ENCODE results near the gene MAP3K4.

The MAP3K4 gene

DNA sequence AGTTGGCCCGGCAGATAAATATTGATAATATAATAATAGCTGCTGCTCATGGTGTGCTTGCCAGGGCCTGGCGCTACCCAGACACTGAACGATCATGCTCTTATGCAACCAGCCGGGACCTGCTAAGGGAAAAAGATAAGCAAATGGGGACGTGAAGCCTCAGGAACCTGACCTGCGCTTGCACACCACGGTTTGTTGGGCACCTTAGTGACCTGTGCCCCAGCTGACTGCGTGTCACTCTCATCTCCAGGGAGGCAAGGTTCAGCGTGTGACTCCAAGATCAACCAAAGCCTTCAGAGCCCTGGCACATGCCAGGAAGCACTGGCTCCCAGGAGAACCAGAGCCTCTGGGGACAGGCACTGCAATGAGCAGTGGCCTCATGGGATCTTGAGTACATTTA is 171.2 kb downstream of the MAP3K4 start:
- TF ChIP-seq, protein P1, sequence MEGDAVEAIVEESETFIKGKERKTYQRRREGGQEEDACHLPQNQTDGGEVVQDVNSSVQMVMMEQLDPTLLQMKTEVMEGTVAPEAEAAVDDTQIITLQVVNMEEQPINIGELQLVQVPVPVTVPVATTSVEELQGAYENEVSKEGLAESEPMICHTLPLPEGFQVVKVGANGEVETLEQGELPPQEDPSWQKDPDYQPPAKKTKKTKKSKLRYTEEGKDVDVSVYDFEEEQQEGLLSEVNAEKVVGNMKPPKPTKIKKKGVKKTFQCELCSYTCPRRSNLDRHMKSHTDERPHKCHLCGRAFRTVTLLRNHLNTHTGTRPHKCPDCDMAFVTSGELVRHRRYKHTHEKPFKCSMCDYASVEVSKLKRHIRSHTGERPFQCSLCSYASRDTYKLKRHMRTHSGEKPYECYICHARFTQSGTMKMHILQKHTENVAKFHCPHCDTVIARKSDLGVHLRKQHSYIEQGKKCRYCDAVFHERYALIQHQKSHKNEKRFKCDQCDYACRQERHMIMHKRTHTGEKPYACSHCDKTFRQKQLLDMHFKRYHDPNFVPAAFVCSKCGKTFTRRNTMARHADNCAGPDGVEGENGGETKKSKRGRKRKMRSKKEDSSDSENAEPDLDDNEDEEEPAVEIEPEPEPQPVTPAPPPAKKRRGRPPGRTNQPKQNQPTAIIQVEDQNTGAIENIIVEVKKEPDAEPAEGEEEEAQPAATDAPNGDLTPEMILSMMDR (IDR thresholded peaks at IDR 0.05; ENCODE audit: low read depth, low read length, missing control alignments), result no peak
- no peak for DNase-seq (ENCODE audit: extremely low read depth, low read depth)
- no peak overlapping the region for H3K4me3 ChIP-seq (replicated peaks; ENCODE audit: low read depth, low read length)

DNA sequence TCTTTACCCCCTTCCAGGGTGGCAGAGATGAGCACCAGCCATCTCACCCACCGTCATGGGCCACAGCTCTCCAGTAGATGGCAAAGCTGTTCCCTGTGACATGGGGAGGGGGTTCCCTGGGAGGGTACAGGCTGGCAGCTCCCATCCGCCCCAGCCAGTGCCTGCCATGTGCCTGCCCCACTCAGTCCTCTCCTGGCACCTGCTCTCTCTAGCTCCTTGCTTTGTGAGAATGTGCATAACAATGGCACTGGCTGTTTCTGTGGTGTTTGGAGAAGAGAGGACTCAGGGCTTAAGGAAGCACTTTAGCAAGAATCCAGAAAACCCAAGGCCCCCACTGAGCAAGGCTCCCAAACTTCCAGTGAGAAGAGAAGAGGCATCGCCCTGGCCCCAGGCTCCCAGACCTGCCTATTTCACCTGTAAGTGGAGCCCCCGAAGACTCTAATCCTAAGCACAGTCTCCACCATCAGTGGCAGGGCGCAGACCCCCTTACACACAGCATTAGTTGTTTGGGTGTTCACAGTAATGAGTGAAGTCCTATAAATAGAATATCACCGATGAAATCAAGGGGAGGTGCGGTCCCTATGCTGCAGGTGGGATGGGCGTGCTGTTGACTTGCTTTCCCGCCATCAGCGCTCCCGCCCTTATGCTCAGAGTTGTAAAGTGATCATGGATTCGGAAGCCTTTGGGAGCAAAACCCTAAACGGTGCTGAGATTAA is 172.1 kb downstream of the MAP3K4 start:
- TF ChIP-seq, protein P1 (IDR thresholded peaks at IDR 0.05; ENCODE audit: low read depth, low read length, missing control alignments), result no peak
- H3K4me3 ChIP-seq (replicated peaks; ENCODE audit: low read depth, low read length), result no peak overlapping the region
- DNase-seq (ENCODE audit: extremely low read depth, low read depth), result no peak

DNA sequence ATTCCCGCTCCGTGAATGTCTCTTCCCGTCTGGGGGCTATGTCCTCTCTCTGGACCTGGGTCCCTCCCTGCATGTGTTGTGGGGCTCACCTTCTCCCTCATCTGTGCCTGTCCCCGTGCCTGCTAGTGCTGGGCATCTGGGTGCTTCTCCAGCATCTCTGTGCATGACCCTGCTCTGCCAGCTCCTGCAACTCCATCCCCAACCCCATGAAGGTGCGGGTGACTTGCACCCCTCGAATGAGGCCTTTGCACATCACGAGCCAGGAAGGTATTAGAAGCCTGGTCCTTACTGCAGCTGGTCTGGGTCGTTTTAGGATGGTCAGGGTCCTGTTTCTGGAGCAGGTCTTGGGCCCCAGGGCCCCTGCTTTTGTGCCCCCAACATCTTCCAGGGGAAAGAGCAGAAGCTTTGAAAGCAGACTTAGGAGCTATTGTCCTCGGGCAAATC is 172.6 kb downstream of the MAP3K4 start:
- TF ChIP-seq, protein P1 (IDR thresholded peaks at IDR 0.05; ENCODE audit: low read depth, low read length, missing control alignments), result no peak
- no peak for DNase-seq (ENCODE audit: extremely low read depth, low read depth)
- no peak overlapping the region for H3K4me3 ChIP-seq (replicated peaks; ENCODE audit: low read depth, low read length)

DNA sequence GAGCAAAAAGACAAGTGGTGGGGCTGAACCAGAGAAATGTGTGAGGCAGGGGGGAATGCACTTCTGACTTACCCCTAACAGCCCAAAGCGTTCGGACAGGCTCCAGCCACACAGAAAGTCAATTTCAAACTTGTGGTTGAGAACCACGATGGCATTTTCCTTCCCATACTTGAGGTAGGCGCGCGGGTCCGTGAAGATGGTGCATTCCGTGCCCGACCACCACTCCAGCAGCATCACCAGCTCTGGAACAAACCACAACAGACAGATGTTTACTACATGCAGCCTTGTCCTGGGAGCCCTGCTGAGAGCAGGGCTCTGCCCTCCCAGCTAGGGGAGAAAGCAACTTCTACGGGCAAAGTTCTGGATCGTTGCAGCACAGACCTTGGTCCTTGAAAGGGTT is 174.6 kb downstream of the MAP3K4 start:
- TF ChIP-seq, protein P1 (IDR thresholded peaks at IDR 0.05; ENCODE audit: low read depth, low read length, missing control alignments), result no peak
- H3K4me3 ChIP-seq (replicated peaks; ENCODE audit: low read depth, low read length), result no peak overlapping the region
- DNase-seq (ENCODE audit: extremely low read depth, low read depth), result no peak

DNA sequence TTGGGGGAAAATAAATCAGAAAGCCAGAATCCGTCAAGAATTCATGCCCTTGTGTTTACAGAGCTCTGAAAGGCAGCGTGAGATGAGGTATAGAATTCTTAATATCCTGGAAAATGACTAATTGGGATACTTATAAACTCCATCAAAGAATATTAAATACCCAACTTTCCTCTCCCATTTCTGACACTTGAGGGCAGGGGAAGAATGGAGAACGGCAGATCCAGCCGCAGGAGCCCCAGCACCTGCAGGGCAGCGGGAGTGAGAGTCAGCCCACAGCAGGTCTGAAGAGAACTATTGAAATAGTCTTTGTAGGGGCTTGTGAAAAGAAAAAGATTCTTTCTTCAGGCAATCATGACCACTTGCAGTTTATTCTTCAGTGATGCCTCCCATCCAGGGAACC is 175.1 kb downstream of the MAP3K4 start:
- TF ChIP-seq, protein P1 (IDR thresholded peaks at IDR 0.05; ENCODE audit: low read depth, low read length, missing control alignments), result no peak
- DNase-seq (ENCODE audit: extremely low read depth, low read depth), result no peak
- H3K4me3 ChIP-seq (replicated peaks; ENCODE audit: low read depth, low read length), result no peak overlapping the region

All from HFF-Myc (cell line).